SK-N-SH (cell line): ENCODE measurements around the gene ENO1. TPM values are rescaled to one million over a fixed set of nuclear protein-coding genes. Genes with fewer than 3 reads are reported as not detected.

Experiments used
- CTCF ChIA-PET: fragments of 300-600, 350-600 bp; formaldehyde crosslinking; extraction: SDS; loops from one replicate; lab custom pipeline; 2021; lab: Yijun Ruan, JAX
- POLR2A ChIA-PET: fragments of 350-600 bp; sonication (Branson Sonifier 250); formaldehyde crosslinking; extraction: SDS; loops from one replicate; lab custom pipeline; 2020; ENCODE audit warnings: antibody characterized with exemption, inconsistent platforms; lab: Yijun Ruan, JAX
- DNase-seq: peaks from one replicate; pipeline ENCODE4 v3.0.0; 2012
- H2AFZ ChIP-seq: fragments of 200-600 bp; sonication (generic); 2 replicates; pipeline ENCODE4 v1.8.1; 2016; ENCODE audit warnings: antibody characterized with exemption, mild to moderate bottlenecking, low read depth
- H3F3A ChIP-seq: fragments of 200-600 bp; sonication (generic); replicated peaks from 2 replicates; pipeline ENCODE3; 2016; ENCODE audit warnings: antibody characterized with exemption, mild to moderate bottlenecking; ENCODE audit not compliant: insufficient read depth
- H3K27ac ChIP-seq, 2 experiments: fragments of 200-500 bp in 1 of 2; fragments of 200-600 bp in 1 of 2; sonication (Bioruptor generic) in 1 of 2; sonication (generic), shearing (Covaris generic) in 1 of 2; 2 replicates each; pipeline versions ENCODE4 v1.5.1 to v1.6.1; 2014 to 2016; ENCODE audit warnings: low read depth in 2 of 2, inconsistent platforms in 1 of 2, low read length in 1 of 2, mild to moderate bottlenecking in 1 of 2, mixed read lengths in 1 of 2
- H3K27me3 ChIP-seq: fragments of 200-600 bp; sonication (generic), shearing (Covaris generic); 2 replicates; pipeline ENCODE4 v1.6.1; 2016; ENCODE audit warnings: mixed run types; ENCODE audit not compliant: insufficient read depth
- H3K36me3 ChIP-seq, 2 experiments: fragments of 200-500 bp in 1 of 2; fragments of 200-600 bp in 1 of 2; sonication (Bioruptor generic) in 1 of 2; sonication (generic) in 1 of 2; replicated peaks in 1 of 2; 2 replicates each; pipeline versions ENCODE3 to v1.5.1; 2014 to 2016; ENCODE audit warnings: low read length in 1 of 2, mild to moderate bottlenecking in 1 of 2; ENCODE audit not compliant: insufficient read depth in 2 of 2, control insufficient read depth in 1 of 2
- H3K4me1 ChIP-seq, 2 experiments: fragments of 200-500 bp in 1 of 2; fragments of 200-600 bp in 1 of 2; sonication (Bioruptor generic) in 1 of 2; sonication (generic), shearing (Covaris generic) in 1 of 2; 2 replicates each; pipeline versions ENCODE4 v1.5.1 to v1.6.1; 2014 to 2016; ENCODE audit warnings: low read depth in 1 of 2, low read length in 1 of 2, mixed run types in 1 of 2; ENCODE audit not compliant: insufficient read depth in 2 of 2, control insufficient read depth in 1 of 2
- H3K4me2 ChIP-seq: fragments of 200-600 bp; sonication (generic), shearing (Covaris generic); 2 replicates; pipeline ENCODE4 v1.6.1; 2017; ENCODE audit warnings: mixed run types
- H3K4me3 ChIP-seq, 2 experiments: fragments of 200-500 bp in 1 of 2; fragments of 200-600 bp in 1 of 2; sonication (Bioruptor generic) in 1 of 2; sonication (generic), shearing (Covaris generic) in 1 of 2; 2 replicates each; pipeline versions ENCODE4 v1.5.1 to v1.8.1; 2014 to 2016; ENCODE audit warnings: low read depth in 2 of 2, inconsistent platforms in 1 of 2, low read length in 1 of 2, mild to moderate bottlenecking in 1 of 2, mixed read lengths in 1 of 2, moderate library complexity in 1 of 2
- H3K79me2 ChIP-seq: fragments of 200-600 bp; sonication (generic); 2 replicates; pipeline ENCODE4 v1.8.1; 2017; ENCODE audit warnings: mild to moderate bottlenecking; ENCODE audit not compliant: insufficient read depth
- H3K9ac ChIP-seq: fragments of 200-600 bp; sonication (generic); 2 replicates; pipeline ENCODE4 v1.6.1; 2017; ENCODE audit warnings: mixed run types
- H3K9me2 ChIP-seq: fragments of 200-600 bp; sonication (generic); 2 replicates; pipeline ENCODE4 v1.6.1; 2017; ENCODE audit warnings: mixed run types
- H3K9me3 ChIP-seq: fragments of 200-600 bp; sonication (generic); 2 replicates; pipeline ENCODE4 v1.6.1; 2017; ENCODE audit warnings: mixed run types, mild to moderate bottlenecking, moderate library complexity
- H4K20me1 ChIP-seq: fragments of 200-600 bp; sonication (generic); 2 replicates; pipeline ENCODE4 v1.6.1; 2017; ENCODE audit warnings: mild to moderate bottlenecking, mixed run types; ENCODE audit not compliant: insufficient read depth
- ELF1 ChIP-seq: IDR thresholded peaks from 2 replicates; pipeline ENCODE4 v1.4.0; 2012
- EZH2phosphoT487 ChIP-seq: fragments of 200-600 bp; sonication (generic); IDR thresholded peaks from 2 replicates; pipeline ENCODE4 v1.6.1; 2017; ENCODE audit warnings: low read depth, mixed run types, mild to moderate bottlenecking, antibody characterized with exemption, moderate library complexity, borderline replicate concordance
- FOXJ3 ChIP-seq: sonication (generic); formaldehyde crosslinking; IDR thresholded peaks from 2 replicates; pipeline ENCODE4 v1.5.1; 2020; ENCODE audit warnings: mild to moderate bottlenecking, missing genetic modification reagents
- GATA2 ChIP-seq: sonication (generic); formaldehyde crosslinking; IDR thresholded peaks from 2 replicates; pipeline ENCODE4 v1.5.0; 2020; ENCODE audit warnings: mild to moderate bottlenecking, missing genetic modification reagents
- JUND ChIP-seq: IDR thresholded peaks from 2 replicates; pipeline ENCODE4 v1.4.0; 2012
- MEF2A ChIP-seq: IDR thresholded peaks from 2 replicates; pipeline ENCODE4 v1.4.0; 2012; ENCODE audit warnings: low read depth, borderline replicate concordance
- MXI1 ChIP-seq: IDR thresholded peaks from 2 replicates; pipeline ENCODE4 v1.6.1; 2012; ENCODE audit warnings: mild to moderate bottlenecking, low read depth, low read length, improper control_type of control experiment
- NRF1 ChIP-seq: IDR thresholded peaks from 2 replicates; pipeline ENCODE4 v1.6.1; 2012; ENCODE audit warnings: low read depth, mild to moderate bottlenecking, low read length
- POLR2AphosphoS5 ChIP-seq: IDR thresholded peaks from 2 replicates; pipeline ENCODE4 v1.6.1; 2012; ENCODE audit warnings: low read depth, low read length
- RCOR1 ChIP-seq: fragments of 150-350 bp; IDR thresholded peaks from 2 replicates; pipeline ENCODE4 v1.6.1; 2017; ENCODE audit warnings: antibody characterized with exemption, low read length
- RFX5 ChIP-seq: IDR thresholded peaks from 2 replicates; pipeline ENCODE4 v1.6.1; 2012; ENCODE audit warnings: mild to moderate bottlenecking, improper control_type of control experiment, low read length
- SIN3A ChIP-seq: IDR thresholded peaks from 2 replicates; pipeline ENCODE4 v1.6.1; 2012; ENCODE audit warnings: low read depth, mild to moderate bottlenecking, low read length, moderate library complexity, borderline replicate concordance
- SMC3 ChIP-seq: IDR thresholded peaks from 2 replicates; pipeline ENCODE4 v1.6.1; 2012; ENCODE audit warnings: low read depth, low read length, improper control_type of control experiment
- TAF1 ChIP-seq: IDR thresholded peaks from 2 replicates; pipeline ENCODE4 v1.6.1; 2012; ENCODE audit warnings: low read depth, mild to moderate bottlenecking, low read length, moderate library complexity, borderline replicate concordance
- TCF12 ChIP-seq: IDR thresholded peaks from 2 replicates; pipeline ENCODE4 v1.4.0; 2012
- TEAD4 ChIP-seq: IDR thresholded peaks from 2 replicates; pipeline ENCODE4 v1.4.0; 2012; ENCODE audit warnings: mild to moderate bottlenecking, borderline replicate concordance; ENCODE audit not compliant: insufficient read depth
- YY1 ChIP-seq: IDR thresholded peaks from 2 replicates; pipeline ENCODE4 v1.4.0; 2012; ENCODE audit warnings: low read depth, mild to moderate bottlenecking
- WGBS: methylation state at CpG from one replicate; pipeline ENCODE4 v1.1.6; 2017; ENCODE audit warnings: low lambda C conversion rate; 5-methylcytosine and 5-hydroxymethylcytosine counted together
- polyA plus RNA-seq, 3 experiments: library from polyadenylated mRNA; depleted of rRNA; stranded (reverse); fragments of >200 nt; gene quantifications; 2 replicates each; pipeline ENCODE4 v1.2.3, GENCODE V29; 2012
- TF ChIP-seq, protein P1 (sequence below): IDR thresholded peaks from 2 replicates; pipeline ENCODE4 v1.4.0; 2012; ENCODE audit warnings: low read depth, borderline replicate concordance
- TF ChIP-seq, protein P2 (sequence below): IDR thresholded peaks from 2 replicates; pipeline ENCODE4 v1.4.0; 2012; ENCODE audit warnings: low read depth
- TF ChIP-seq, protein P3 (sequence below): fragments of 150-350 bp; IDR thresholded peaks from 2 replicates; pipeline ENCODE4 v1.6.1; 2017; ENCODE audit warnings: antibody characterized with exemption, low read length, low read depth, borderline replicate concordance

Gene ENO1
- polyA plus RNA-seq, 1 of the 3 experiments (the other 2 are of a cell fraction): 1,599 TPM

DNA sequence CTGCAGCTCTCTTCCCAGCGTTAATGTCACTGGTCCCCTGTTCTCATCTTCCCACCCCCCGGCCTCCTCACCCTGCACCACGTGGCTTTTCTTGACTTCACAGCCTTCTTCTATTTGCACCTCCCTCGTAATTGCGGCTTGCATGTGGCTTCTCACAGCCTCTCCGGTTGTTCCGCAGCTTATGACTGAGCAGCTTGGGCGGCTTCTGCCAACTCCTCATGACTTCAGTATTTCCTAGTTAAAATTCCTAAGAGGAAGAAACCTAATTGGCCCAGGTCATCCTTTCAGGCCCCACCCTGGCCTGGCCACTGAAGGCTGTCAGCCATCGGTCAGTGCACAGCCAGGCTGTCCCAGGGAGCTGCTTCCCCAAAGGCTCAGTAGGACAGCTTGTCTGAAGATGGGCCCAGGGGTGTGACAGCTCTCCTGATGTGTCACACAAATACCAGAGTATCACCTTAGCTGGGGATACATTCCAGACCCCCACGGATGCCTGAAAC is 52.5 kb downstream of the ENO1 start:
- ChIA-PET CTCF (interaction anchor here (0.7 to 1.7 kb wide), 4 partner anchors 23 to 1158 kb away, joined by 3 to 4 read pairs (median 3); no protein-coding TSS in a partner anchor), POLR2A (interaction anchor here (0.7 kb wide), 1 partner anchor 11 kb away, joined by 4 read pairs; no protein-coding TSS in a partner anchor)
- Histone ChIP-seq H3K36me3 (no peaks in the 10 kb centered on the region), H3K27ac (no peak overlapping the region), H3K9me3 (no peaks in the 10 kb centered on the region), H3K9ac (no peak overlapping the region), H3K79me2 (no peaks in the 10 kb centered on the region), H3K4me2 (no peak overlapping the region), H4K20me1 (no peaks in the 10 kb centered on the region), H3K9me2 (no peaks in the 10 kb centered on the region), H3F3A (peaks cover 8% of the 10 kb centered on the region), H3K4me1 (peaks cover 2 to 17% of the 10 kb centered on the region in 2 experiments; a peak in 2 of 4 replicates), H3K4me3 (no peak overlapping the region), H3K27me3 (no peaks in the 10 kb centered on the region), H2AFZ (no peak overlapping the region)
- no peak for DNase-seq
- 90% methylated on average over 9 of the region's 10 CpGs for WGBS
- no peak for TF ChIP-seq JUND
- no peak for TF ChIP-seq ELF1
- TF ChIP-seq, protein P1, sequence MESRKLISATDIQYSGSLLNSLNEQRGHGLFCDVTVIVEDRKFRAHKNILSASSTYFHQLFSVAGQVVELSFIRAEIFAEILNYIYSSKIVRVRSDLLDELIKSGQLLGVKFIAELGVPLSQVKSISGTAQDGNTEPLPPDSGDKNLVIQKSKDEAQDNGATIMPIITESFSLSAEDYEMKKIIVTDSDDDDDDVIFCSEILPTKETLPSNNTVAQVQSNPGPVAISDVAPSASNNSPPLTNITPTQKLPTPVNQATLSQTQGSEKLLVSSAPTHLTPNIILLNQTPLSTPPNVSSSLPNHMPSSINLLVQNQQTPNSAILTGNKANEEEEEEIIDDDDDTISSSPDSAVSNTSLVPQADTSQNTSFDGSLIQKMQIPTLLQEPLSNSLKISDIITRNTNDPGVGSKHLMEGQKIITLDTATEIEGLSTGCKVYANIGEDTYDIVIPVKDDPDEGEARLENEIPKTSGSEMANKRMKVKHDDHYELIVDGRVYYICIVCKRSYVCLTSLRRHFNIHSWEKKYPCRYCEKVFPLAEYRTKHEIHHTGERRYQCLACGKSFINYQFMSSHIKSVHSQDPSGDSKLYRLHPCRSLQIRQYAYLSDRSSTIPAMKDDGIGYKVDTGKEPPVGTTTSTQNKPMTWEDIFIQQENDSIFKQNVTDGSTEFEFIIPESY: no peak
- no peak for TF ChIP-seq YY1
- no peak for TF ChIP-seq NRF1
- no peak for TF ChIP-seq RFX5
- TF ChIP-seq MEF2A: no peak
- no peak for TF ChIP-seq SIN3A
- no peak for TF ChIP-seq EZH2phosphoT487
- TF ChIP-seq, protein P2, sequence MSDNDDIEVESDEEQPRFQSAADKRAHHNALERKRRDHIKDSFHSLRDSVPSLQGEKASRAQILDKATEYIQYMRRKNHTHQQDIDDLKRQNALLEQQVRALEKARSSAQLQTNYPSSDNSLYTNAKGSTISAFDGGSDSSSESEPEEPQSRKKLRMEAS: no peak
- TF ChIP-seq SMC3: no peak

DNA sequence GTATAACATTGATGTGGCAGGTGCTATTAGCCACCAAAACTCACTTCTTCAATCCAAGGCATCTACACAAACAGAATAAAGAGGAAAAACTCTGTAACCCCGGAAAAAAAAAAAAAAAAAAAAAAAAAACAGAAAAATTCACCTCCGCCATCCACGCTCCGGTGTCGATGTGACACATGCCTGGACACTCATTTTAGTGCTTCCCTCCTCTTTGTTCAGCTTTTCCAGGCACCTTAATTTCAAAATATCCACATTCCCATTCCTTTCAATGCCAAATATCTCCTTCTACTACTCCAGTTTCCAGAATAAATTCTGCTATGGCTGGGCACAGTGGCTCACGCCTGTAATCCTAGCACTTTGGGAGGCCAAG is 55.2 kb downstream of the ENO1 start:
- ChIA-PET POLR2A (no interaction called here), CTCF (interaction anchor here (1.0 to 3.9 kb wide), 3 partner anchors 16 to 97 kb away, joined by 3 to 19 read pairs (median 3); no protein-coding TSS in a partner anchor)
- DNase-seq: no peak
- peak overlapping the region; percentile 54 to 55; a peak in 3 of 4 replicates for H3K27ac ChIP-seq
- peaks cover 12% of the 10 kb centered on the region for H3F3A ChIP-seq
- peaks cover 2 to 23% of the 10 kb centered on the region in 2 experiments; a peak in 3 of 4 replicates for H3K4me1 ChIP-seq
- TF ChIP-seq, protein P3, sequence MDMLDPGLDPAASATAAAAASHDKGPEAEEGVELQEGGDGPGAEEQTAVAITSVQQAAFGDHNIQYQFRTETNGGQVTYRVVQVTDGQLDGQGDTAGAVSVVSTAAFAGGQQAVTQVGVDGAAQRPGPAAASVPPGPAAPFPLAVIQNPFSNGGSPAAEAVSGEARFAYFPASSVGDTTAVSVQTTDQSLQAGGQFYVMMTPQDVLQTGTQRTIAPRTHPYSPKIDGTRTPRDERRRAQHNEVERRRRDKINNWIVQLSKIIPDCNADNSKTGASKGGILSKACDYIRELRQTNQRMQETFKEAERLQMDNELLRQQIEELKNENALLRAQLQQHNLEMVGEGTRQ: no peak
- no peak for TF ChIP-seq RCOR1
- no peak for TF ChIP-seq POLR2AphosphoS5
- TF ChIP-seq, protein P1: no peak
- TF ChIP-seq SMC3: no peak
- TF ChIP-seq ELF1: no peak
- TF ChIP-seq TCF12: no peak
- TF ChIP-seq, protein P2: no peak
- no peak for TF ChIP-seq JUND
- TF ChIP-seq GATA2: no peak
- TF ChIP-seq TEAD4: no peak
- no peak for TF ChIP-seq MEF2A
- no peak for TF ChIP-seq TAF1
- no peak for TF ChIP-seq MXI1
- no peak for TF ChIP-seq FOXJ3 (CRISPR knock-in tag)
- H3K36me3 ChIP-seq: no peaks in the 10 kb centered on the region
- H4K20me1 ChIP-seq: no peaks in the 10 kb centered on the region
- H3K79me2 ChIP-seq: no peaks in the 10 kb centered on the region
- no peaks in the 10 kb centered on the region for H3K9me2 ChIP-seq
- no peaks in the 10 kb centered on the region for H3K27me3 ChIP-seq
- H3K9ac ChIP-seq: no peak overlapping the region
- WGBS: 85% methylated on average over 6 of the region's 6 CpGs
- H2AFZ ChIP-seq: no peak overlapping the region
- H3K9me3 ChIP-seq: no peaks in the 10 kb centered on the region
- H3K4me3 ChIP-seq: no peak overlapping the region
- H3K4me2 ChIP-seq: no peak overlapping the region
